DMS 273 treated with DMSO at 0.1 percent for 48 hours (cell line): ENCODE measurements around the gene UVSSA.

Source experiments
- DNase-seq: peaks from one replicate; lab custom pipeline; 2025; lab: John Stamatoyannopoulos, UW

The UVSSA gene

GRCh38 chr4:1346781-1347409 lies at the start of gene UVSSA:
UVSSA (plus strand) TSS chr4:1347208; CDS start chr4:1348092, 884 bp downstream.
- DNase-seq: peak; percentile 94

- no peak for DNase-seq
Measured at GRCh38 chr4:1297456-1298325, 49.3 kb upstream of the UVSSA start.

DNA sequence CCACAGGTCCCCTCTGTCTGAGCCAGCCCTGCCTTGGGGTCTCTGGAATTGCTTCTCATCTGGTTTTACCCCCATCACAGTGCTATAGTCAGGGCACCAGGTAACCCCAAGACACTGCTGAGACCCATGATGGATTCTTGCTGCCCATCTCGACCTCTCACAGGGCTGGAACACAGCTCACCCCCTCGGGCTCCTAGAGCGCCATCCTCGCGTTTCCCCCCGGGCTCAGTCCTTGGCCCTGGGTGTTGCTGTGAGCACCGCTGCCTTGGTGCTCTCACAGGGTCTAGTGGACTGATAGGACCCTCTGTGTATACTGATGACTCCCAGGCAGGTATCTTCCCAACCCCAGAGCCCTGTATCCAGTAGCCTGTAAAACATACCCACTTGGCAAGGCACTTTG lies 48.5 kb upstream of the UVSSA start:
- DNase-seq: no peak

DNA sequence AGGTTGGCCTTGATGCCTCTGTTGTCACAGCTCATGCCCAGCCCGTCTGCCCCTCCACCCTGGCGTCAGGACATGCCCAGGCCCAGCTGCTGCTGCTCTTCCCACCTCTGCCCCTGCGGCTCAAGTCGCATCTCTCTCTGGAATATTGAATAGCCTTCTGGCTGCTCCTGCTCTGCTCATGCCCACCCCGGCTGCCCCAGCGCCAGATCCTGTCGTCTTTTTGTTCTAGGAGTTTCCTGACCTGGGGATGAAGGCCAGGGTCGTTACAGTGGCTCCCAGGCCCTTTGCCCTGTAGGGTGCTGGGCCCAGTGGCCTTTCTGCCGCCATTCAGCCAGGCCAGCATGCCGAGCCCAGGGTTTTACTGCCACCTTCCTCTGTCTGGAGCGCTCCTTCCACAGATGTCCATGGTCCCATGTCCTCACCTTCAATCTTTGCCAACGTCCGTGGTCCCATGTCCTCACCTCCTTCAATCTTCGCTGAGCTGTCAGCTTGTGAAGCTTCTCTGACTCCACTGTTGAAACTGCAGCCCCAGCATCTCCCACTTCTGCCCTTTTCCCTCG lies 47.6 kb upstream of the UVSSA start:
- DNase-seq: no peak

DNA sequence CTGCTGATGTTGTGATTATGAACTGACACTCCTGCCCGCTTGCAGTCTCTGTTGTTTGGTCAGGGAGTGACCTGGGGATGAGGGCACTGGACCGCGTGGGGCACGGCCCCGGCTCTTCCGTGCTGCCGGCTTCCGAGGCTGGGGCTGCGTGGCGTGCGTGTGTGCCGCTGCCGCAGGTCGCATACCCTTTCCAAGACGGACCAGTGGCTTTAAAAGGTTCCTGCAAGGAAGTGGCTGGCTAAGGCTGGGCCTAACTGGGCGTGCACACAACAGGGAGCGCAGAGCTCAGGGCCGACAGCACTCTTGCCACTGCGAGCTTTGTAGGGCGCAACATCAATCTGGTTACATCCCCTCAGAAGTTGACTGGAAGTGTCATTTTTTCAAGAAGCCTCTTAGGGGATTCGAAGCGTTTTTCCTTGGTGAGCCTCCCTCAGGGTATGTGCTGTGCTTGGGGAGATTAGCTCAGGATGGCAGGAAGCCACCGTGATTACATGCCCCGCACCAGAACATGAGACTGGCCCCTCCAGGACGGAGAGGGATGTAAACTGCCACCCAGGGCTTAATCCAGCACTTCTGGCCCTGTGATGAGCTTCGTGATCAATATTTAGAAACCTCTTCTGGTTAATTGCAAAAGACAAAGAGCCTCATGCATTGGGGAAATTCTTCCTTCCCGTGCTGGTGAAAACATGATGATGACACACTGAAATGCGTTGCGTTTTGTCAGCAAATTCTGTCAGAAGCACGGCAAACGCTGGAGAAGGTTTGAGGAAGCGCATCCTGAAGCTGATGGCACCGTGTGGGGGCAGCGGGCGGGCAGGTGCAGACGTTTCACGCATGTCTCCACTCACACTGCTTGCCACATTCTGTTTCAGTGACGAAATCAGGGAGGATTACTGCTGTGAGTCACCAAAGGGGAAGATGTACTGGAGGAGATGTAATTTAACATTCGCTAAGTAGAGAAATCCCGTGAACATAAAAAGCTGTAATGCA lies 46.2 kb upstream of the UVSSA start:
- no peak for DNase-seq

DNA sequence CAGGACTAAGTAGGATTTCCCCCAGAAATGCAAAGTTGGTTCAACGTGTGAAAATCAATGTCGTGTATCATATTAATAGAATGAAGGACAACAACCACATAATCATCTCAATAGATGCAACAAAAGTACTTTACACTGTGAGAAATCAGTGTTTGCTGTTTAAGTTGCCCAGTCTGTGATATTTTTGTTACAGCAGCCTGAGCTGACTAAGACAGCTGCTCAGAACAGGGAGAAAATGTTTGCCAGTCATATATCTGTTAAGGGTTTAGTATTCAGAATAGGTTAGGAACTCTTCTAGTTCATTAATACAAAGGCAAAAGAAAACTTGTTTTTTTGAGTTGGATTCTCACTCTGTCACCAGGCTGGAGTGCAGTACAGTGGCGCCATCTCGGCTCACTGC lies 44.8 kb upstream of the UVSSA start:
- no peak for DNase-seq

DNA sequence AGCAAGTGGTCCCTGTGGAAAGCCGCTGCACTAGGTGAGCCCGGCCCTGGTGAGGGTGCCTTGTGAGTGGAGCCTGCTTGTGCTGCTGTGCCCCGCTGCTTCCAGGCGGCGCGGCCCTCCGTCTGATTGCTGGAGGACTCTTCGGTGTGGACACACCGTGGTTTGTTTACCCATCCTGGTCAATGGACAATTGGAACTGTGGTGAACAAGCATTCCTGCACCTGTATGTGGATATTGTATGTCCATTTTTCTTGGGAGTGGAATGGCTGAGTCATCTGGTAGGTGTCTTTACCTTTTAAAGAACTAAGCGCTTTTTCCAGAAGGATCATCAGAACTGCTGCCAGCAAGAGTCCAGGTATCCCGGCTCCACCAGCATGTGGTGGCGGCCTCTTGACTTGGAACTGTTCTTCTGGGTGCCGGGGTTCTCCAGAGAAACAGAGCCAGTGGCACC lies 41.7 kb upstream of the UVSSA start:
- no peak for DNase-seq

GRCh38 chr4:1305781-1306455 lies 41.1 kb upstream of the UVSSA start:
- no peak for DNase-seq

GRCh38 chr4:1307951-1308735 lies 38.9 kb upstream of the UVSSA start:
- no peak for DNase-seq

- DNase-seq: no peak
Measured at GRCh38 chr4:1309261-1310010, 37.6 kb upstream of the UVSSA start.

DNA sequence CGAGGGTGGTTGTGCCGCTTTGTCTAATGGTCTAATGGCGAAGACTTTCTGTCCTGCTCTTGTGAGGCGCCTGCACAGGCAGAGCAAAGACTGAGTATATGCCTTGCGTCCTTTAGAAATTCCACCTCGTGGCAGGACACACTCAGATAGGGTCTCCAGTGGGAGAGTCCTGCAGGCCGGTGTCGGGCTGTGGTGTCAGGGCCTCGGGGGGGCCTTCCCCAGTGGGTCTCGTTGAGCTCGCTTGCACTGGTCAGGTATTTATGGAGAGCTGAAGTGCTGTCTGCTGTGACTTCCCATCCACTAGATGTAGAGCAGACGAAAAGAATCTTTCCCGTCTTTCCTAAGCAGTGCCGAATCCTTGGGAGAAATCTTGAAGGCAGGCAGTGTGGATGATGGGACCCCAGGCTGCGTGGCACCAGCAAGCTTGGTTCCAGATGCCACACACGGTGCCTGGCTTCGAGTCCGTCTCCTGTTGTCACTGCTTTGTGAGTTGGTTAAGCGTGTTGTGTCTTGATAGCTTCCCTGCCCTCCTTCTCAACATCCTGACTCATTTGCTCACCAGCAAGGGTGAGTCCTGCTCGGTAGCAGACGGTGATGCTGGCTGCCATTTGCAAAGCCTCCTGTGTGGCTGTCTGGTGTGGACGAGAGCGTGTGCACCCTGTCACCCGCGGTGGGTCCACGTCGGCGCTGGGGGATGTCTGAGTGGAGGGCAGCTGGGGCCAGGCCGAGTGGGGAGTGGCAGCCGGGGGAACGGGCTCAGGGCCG lies 36.8 kb upstream of the UVSSA start:
- no peak for DNase-seq

GRCh38 chr4:1310796-1311631 lies 36.0 kb upstream of the UVSSA start:
- DNase-seq: no peak

DNA sequence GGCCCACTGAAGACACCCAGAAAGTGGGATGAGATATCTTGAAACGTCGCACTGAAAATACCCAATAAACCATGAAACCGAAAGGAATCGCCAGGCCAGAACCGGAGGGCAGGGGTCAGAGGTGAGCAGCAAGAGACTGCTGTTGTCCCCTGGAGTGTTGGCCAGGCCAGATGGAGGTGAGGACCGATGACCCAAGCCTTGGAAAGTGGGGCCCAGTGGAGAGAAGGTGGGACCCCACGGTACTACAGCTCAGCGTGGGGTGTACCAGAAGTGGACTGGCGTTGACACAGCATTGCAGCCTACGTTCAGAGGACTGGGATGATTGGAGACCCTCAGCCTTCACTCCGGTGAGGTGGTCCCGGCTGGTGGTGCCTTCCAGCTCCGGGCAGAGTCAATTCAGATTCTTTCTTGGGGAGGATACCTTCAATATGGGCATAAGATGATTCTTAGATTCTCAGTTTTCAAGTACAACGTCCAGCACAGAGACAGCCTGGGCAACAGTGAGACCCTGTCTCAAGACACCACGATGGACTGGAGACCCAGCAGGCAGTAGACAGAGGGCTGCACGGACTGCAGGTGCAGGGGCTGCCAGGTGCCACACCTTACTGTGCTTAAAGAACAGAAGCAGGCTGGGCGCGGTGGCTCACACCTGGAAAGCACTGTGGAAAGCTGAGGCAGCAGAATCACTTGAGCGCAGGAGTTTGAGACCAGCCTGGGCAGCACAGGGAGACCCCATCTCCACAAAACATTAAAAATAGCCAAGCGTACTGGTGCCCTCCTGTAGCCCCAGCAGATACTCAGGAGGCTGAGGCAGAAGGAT lies 34.0 kb upstream of the UVSSA start:
- DNase-seq: no peak

DNA sequence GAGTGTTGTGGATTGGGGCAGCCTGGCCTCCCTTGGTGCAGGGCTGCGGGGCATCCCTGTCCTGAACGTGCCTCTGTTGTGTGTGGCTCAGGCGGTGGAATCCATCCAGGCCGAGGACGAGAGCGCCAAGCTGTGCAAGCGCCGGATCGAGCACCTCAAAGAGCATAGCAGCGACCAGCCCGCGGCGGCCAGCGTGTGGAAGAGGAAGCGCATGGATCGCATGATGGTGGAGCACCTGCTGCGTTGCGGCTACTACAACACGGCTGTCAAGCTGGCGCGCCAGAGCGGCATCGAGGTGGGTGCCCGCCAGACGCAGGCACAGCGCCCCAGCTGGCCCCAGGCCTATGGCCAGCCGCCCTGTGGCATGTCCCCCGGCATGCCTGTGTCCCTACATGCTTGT lies 31.7 kb upstream of the UVSSA start:
- no peak for DNase-seq

DNA sequence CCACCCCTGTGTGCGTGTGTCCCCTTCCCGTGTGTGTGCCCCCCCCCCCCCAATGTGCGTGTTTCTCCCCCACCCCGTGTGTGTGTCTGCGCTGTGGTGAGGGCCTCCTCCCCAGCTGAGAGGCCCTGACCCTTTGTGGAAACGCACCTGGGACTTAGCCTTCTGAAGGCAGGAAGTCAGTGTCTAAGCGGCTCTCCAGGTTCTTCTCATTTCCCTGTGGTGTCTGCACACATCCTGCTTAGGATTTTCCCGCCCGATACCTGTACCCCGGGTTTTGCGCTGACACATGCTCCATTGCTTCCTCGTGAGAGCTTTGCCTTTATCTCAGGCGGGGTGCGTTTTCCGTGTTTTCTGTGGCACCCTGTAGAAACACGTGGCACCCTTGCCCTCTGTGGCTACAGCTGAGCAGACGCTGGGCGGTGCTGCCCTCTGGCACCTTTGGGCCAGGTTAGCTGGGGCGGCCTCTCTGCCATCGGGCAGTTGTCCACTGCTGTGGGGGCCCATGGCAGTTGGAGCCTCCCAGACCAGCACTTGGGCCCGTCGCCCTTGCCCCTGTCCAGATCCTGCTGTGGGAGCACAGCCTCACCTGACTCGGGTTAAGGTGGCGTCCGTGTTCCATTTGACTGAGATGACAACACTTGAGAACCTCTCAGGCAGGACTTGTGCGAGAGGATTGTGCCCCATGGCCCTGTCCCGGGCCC lies 31.0 kb upstream of the UVSSA start:
- DNase-seq: no peak

- DNase-seq: no peak
Measured at GRCh38 chr4:1316537-1317168, 30.4 kb upstream of the UVSSA start.
